Psoas muscle (tissue), 8 donors: ENCODE data around the gene RFWD3. TPM values are rescaled to one million over a fixed set of nuclear protein-coding genes. Genes with fewer than 3 reads are reported as not detected.
A peak's percentile ranks its signal among the peaks of the same experiment; 100 is the strongest.

ENCODE experiments used
- ATAC-seq, 4 donors: fragments of 200-7000 bp; cut with Tn5 transposase; one replicate each; pipeline ENCODE4 v1.9.1; 2020; ENCODE audit warnings: moderate library complexity in 3 of 4, mild to moderate bottlenecking in 2 of 4
- DNase-seq, 2 donors: peaks; one replicate each; pipeline ENCODE4 v3.0.0-alpha.2; 2020
- H3K27ac ChIP-seq: fragments of 200-600 bp; one replicate; pipeline ENCODE4 v1.8.0; 2022
- H3K27me3 ChIP-seq, 3 donors: fragments of 200-600 bp in 1 of 3; one replicate each; pipeline versions ENCODE4 v1.6.1 to v1.8.0; 2013 to 2022; ENCODE audit warnings: low read length in 2 of 3, mild to moderate bottlenecking in 2 of 3, moderate library complexity in 1 of 3; ENCODE audit not compliant: insufficient read depth in 3 of 3
- H3K36me3 ChIP-seq, 2 donors: fragments of 200-600 bp in 1 of 2; one replicate each; pipeline versions ENCODE4 v1.6.1 to v1.8.0; 2013 to 2022; ENCODE audit warnings: low read depth in 1 of 2, mild to moderate bottlenecking in 1 of 2, moderate library complexity in 1 of 2; ENCODE audit not compliant: insufficient read depth in 1 of 2
- H3K4me1 ChIP-seq: fragments of 200-600 bp; one replicate; pipeline ENCODE4 v1.8.0; 2022
- H3K4me3 ChIP-seq: fragments of 200-600 bp; one replicate; pipeline ENCODE4 v1.8.0; 2022; ENCODE audit warnings: mild to moderate bottlenecking
- H3K9me3 ChIP-seq: fragments of 200-600 bp; one replicate; pipeline ENCODE4 v1.8.0; 2022
- CTCF ChIP-seq: fragments of 200-600 bp; IDR thresholded peaks from one replicate; pipeline ENCODE4 v1.8.0; 2022; ENCODE audit warnings: antibody characterized with exemption
- WGBS, 3 donors: extraction: QIAGEN DNeasy Blood & Tissue Kit; methylation state at CpG; one replicate each; pipeline versions ENCODE4 v1.1.6 to v1.1.7; 2013; 5-methylcytosine and 5-hydroxymethylcytosine counted together
- intact Hi-C, 2 donors: fragments of 100-400 bp; cut with DNase I; formaldehyde crosslinking; loops; one replicate each; pipeline versions ENCODE4 v1.11.0 to v1.14.2; 2022
- polyA plus RNA-seq, 3 donors: library from polyadenylated mRNA; stranded (reverse); fragments of 200-250 nt; gene quantifications; one replicate each; pipeline ENCODE4 v1.2.3, GENCODE V29; 2013
- total RNA-seq, 4 donors: library from RNA; stranded (reverse); fragmentation: NEBNext Ultra II Directional in 2 of 4; extraction: Animal tissue kit (Norgen Biotek cat#: 25700) in 2 of 4; gene quantifications; one replicate each; pipeline versions ENCODE4 v1.2.1 to v1.2.4, GENCODE V29; 2021 to 2023
- donor health status: healthy with polysubstance abuse.
- donor health status: DM: no; HTN: no; CAD: no; lungs with moderate emphysema.
- donor health status: Bipolar disorder and iron deficiency.
- donor health status: healthy.
- donor health status: DM: yes; HTN: yes; CAD: no.
- donor health status: DM: no; HTN: no; CAD: no.
- donor health status: DM: no; HTN: no; CAD: no.
- donor health status: DM: yes; HTN: yes; CAD: no.

RFWD3 gene
- total and polyA plus RNA-seq, 7 donors: 2.6 to 8.2 (median 4.0) TPM

GRCh38 chr16:74605332-74605731, 61.3 kb downstream of the RFWD3 start:
- DNase-seq (no peak), ATAC-seq (no peak)
- no peaks in the 10 kb centered on the region for H3K36me3 ChIP-seq
- H3K27ac ChIP-seq: peak overlapping the region; percentile 93
- no peaks in the 10 kb centered on the region for H3K27me3 ChIP-seq
- H3K4me1 ChIP-seq: peaks cover 56% of the 10 kb centered on the region
- no peaks in the 10 kb centered on the region for H3K9me3 ChIP-seq
- WGBS, 3 donors: 34 to 47% (median 38%) methylated on average over 6 of the region's 6 CpGs
- peak overlapping the region; percentile 75 for H3K4me3 ChIP-seq
- intact Hi-C loops: loop anchor here in 1 of 2 donors (5.0 to 10.0 kb wide), 2 partner anchors 59 to 308 kb away; partner anchors contain the start of genes PSMD7 and RFWD3
- TF ChIP-seq CTCF: no peak

- no peaks in the 10 kb centered on the region for H3K9me3 ChIP-seq
- H3K4me3 ChIP-seq: peak overlapping the region; percentile 75
- DNase-seq (no peak), ATAC-seq (peak in 3 of 4 donors; percentile 38 to 58 (median 48))
- no peaks in the 10 kb centered on the region for H3K36me3 ChIP-seq
- peak overlapping the region; percentile 93 for H3K27ac ChIP-seq
- intact Hi-C loops: loop anchor here in 1 of 2 donors (10.0 kb wide), 1 partner anchor 61 kb away; the partner anchor contains the start of gene RFWD3
- no peak for TF ChIP-seq CTCF
- H3K4me1 ChIP-seq: peaks cover 57% of the 10 kb centered on the region
- H3K27me3 ChIP-seq: no peaks in the 10 kb centered on the region
- WGBS, 3 donors: 40 to 50% (median 44%) methylated on average over 4 of the region's 4 CpGs
Measured at GRCh38 chr16:74603848-74604247, 62.8 kb downstream of the RFWD3 start.

- no peak for TF ChIP-seq CTCF
- intact Hi-C loops: loop anchor here in 1 of 2 donors (10.0 kb wide), 1 partner anchor 64 kb away; the partner anchor contains the start of gene RFWD3
- H3K36me3 ChIP-seq: no peaks in the 10 kb centered on the region
- H3K4me3 ChIP-seq: no peak overlapping the region
- ATAC-seq: no peak
- H3K27ac ChIP-seq: peak overlapping the region; percentile 34
- 66 to 75% (median 73%) methylated on average over 9 of the region's 9 CpGs for WGBS, 3 donors
- H3K4me1 ChIP-seq: peaks cover 48% of the 10 kb centered on the region
- no peaks in the 10 kb centered on the region for H3K9me3 ChIP-seq
- no peaks in the 10 kb centered on the region for H3K27me3 ChIP-seq
- no peak for DNase-seq
Measured at GRCh38 chr16:74601126-74601871, 65.4 kb downstream of the RFWD3 start.

GRCh38 chr16:74596586-74596985, 70.1 kb downstream of the RFWD3 start:
- ATAC-seq: no peak
- Histone ChIP-seq H3K9me3 (no peaks in the 10 kb centered on the region), H3K4me1 (peaks cover 22% of the 10 kb centered on the region), H3K27ac (no peak overlapping the region), H3K36me3 (no peaks in the 10 kb centered on the region), H3K27me3 (no peaks in the 10 kb centered on the region), H3K4me3 (no peak overlapping the region)
- DNase-seq: no peak
- intact Hi-C loops: no loop called here
- WGBS, 3 donors: 87 to 95% (median 88%) methylated on average over 2 of the region's 2 CpGs
- no peak for TF ChIP-seq CTCF
